Esophagus muscularis mucosa (tissue), 4 donors: Measurements from ENCODE around the gene APP. TPM values are rescaled to one million over a fixed set of nuclear protein-coding genes. Genes with fewer than 3 reads are reported as not detected.

Source experiments
- DNase-seq: peaks from one replicate; pipeline ENCODE4 v3.0.0-alpha.2; 2017; ENCODE audit errors: extremely low spot score
- H3K27ac ChIP-seq, 4 donors: fragments of 200-600 bp; sonication (generic); replicated peaks in 1 of 4; 1 replicate in 3 of 4; 2 replicates in 1 of 4; pipeline ENCODE4 v1.5.1; 2016 to 2019; ENCODE audit warnings: mild to moderate bottlenecking in 1 of 4
- H3K27me3 ChIP-seq, 4 donors: fragments of 200-600 bp; sonication (generic); one replicate each; pipeline versions ENCODE4 v1.5.1 to v1.6.0; 2016 to 2019
- H3K36me3 ChIP-seq, 4 donors: fragments of 200-600 bp; sonication (generic); one replicate each; pipeline ENCODE4 v1.5.1; 2016 to 2019
- H3K4me1 ChIP-seq, 4 donors: fragments of 200-600 bp; sonication (generic); one replicate each; pipeline ENCODE4 v1.5.1; 2016 to 2019
- H3K4me3 ChIP-seq, 4 donors: fragments of 200-600 bp; sonication (generic); 1 replicate in 2 of 4; 2 replicates in 2 of 4; pipeline ENCODE4 v1.5.1; 2016 to 2019; ENCODE audit warnings: mild to moderate bottlenecking in 4 of 4, moderate library complexity in 1 of 4
- H3K9me3 ChIP-seq, 4 donors: fragments of 200-600 bp; sonication (generic); 1 replicate in 3 of 4; 2 replicates in 1 of 4; pipeline ENCODE4 v1.5.1; 2016 to 2019
- EP300 ChIP-seq: sonication (generic); formaldehyde crosslinking; IDR thresholded peaks from one replicate; pipeline ENCODE4 v1.6.1; 2017; ENCODE audit warnings: antibody characterized with exemption
- POLR2A ChIP-seq: fragments of 450-650 bp; IDR thresholded peaks from one replicate; pipeline ENCODE4 v1.6.1; 2017; ENCODE audit warnings: antibody characterized with exemption, moderate library complexity, mild to moderate bottlenecking, low read depth
- POLR2AphosphoS5 ChIP-seq, 2 donors: sonication (generic); formaldehyde crosslinking; IDR thresholded peaks; one replicate each; pipeline ENCODE4 v1.6.1; 2017; ENCODE audit warnings: antibody characterized with exemption in 2 of 2
- WGBS: methylation state at CpG from one replicate; pipeline ENCODE4 v1.1.5; 2018; 5-methylcytosine and 5-hydroxymethylcytosine counted together
- intact Hi-C: fragments of 100-400 bp; cut with DNase I; formaldehyde crosslinking; loops from one replicate; pipeline ENCODE4 v1.15.1; 2023
- total RNA-seq, 4 donors: library from RNA; depleted of rRNA; stranded (reverse); fragments of >200 nt; gene quantifications; one replicate each; pipeline versions ENCODE4 v1.1.0 to v1.2.1, GENCODE V29; 2016
- TF ChIP-seq, protein P1 (sequence below), 3 experiments: fragments of 200-600 bp in 2 of 3; fragments of 450-650 bp in 1 of 3; sonication (generic) in 2 of 3; IDR thresholded peaks; one replicate each; pipeline ENCODE4 v1.5.1; 2017 to 2019; ENCODE audit warnings: antibody characterized with exemption in 3 of 3, mild to moderate bottlenecking in 2 of 3, moderate library complexity in 1 of 3

The APP gene
- total RNA-seq, 4 donors from 2014 or later: 459 to 790 (median 624) TPM

DNA sequence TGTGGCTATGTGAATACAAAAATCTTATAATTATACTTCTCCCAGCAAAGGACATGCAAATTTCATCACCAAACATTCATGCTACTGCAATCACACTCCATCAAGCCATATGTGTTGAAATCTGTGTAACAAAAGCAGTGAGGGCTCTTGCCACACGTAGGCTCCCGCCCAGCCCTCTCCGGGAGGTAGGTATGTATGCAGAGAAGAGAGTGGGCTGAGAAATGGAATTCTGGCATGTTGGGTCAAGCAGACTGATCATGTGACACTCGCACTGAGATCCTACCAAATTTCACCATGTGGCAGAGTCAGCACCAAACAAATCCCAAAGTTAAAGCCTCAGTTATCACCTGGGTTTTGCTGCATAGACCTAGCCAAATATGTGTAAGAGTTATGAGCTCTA, 49.7 kb downstream of the APP start:
- H3K4me1 ChIP-seq: peaks cover 51 to 70% (median 64%) of the 10 kb centered on the region in 4 donors
- no peaks in the 10 kb centered on the region for H3K9me3 ChIP-seq
- intact Hi-C loops: no loop called here
- no peak for DNase-seq
- WGBS: 96% methylated on average over 4 of the region's 4 CpGs
- TF ChIP-seq, protein P1, sequence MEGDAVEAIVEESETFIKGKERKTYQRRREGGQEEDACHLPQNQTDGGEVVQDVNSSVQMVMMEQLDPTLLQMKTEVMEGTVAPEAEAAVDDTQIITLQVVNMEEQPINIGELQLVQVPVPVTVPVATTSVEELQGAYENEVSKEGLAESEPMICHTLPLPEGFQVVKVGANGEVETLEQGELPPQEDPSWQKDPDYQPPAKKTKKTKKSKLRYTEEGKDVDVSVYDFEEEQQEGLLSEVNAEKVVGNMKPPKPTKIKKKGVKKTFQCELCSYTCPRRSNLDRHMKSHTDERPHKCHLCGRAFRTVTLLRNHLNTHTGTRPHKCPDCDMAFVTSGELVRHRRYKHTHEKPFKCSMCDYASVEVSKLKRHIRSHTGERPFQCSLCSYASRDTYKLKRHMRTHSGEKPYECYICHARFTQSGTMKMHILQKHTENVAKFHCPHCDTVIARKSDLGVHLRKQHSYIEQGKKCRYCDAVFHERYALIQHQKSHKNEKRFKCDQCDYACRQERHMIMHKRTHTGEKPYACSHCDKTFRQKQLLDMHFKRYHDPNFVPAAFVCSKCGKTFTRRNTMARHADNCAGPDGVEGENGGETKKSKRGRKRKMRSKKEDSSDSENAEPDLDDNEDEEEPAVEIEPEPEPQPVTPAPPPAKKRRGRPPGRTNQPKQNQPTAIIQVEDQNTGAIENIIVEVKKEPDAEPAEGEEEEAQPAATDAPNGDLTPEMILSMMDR (IDR thresholded peaks at IDR 0.05): no peak
- H3K36me3 ChIP-seq: no peaks in the 10 kb centered on the region
- H3K4me3 ChIP-seq: no peak overlapping the region
- H3K27me3 ChIP-seq: no peaks in the 10 kb centered on the region
- H3K27ac ChIP-seq: no peak overlapping the region

DNA sequence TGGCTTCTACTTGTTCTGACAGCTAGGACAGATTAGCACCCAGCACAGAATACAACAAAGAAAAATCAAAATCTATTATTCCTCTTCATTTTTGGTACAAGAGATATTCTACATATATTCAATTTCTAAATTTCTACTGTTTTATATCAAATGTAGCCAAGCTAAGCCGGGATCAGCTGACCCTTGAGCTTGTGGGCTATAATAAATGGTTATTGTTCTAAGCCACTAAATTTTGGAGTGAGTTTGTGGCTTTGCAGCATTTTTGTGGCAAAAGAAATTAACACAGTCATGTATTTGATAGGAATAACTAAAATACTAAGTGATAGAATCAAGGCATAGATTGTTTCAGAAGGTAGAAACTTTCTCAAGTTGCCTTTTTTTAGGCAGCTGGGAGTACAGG, 50.7 kb downstream of the APP start:
- TF ChIP-seq POLR2AphosphoS5 (IDR thresholded peaks at IDR 0.05) (no peak), POLR2A (no peak), EP300 (no peak)
- TF ChIP-seq, protein P1 (IDR thresholded peaks at IDR 0.05): no peak
- no peak overlapping the region for H3K27ac ChIP-seq
- WGBS: 88% methylated on average over 1 of the region's 1 CpG
- no peak for DNase-seq
- intact Hi-C loops: loop anchor here (10.0 kb wide), 1 partner anchor 45 kb away; no protein-coding TSS in a partner anchor
- no peaks in the 10 kb centered on the region for H3K27me3 ChIP-seq
- peaks cover 47 to 70% (median 63%) of the 10 kb centered on the region in 4 donors for H3K4me1 ChIP-seq
- H3K4me3 ChIP-seq: no peak overlapping the region
- no peaks in the 10 kb centered on the region for H3K9me3 ChIP-seq
- H3K36me3 ChIP-seq: no peaks in the 10 kb centered on the region

DNA sequence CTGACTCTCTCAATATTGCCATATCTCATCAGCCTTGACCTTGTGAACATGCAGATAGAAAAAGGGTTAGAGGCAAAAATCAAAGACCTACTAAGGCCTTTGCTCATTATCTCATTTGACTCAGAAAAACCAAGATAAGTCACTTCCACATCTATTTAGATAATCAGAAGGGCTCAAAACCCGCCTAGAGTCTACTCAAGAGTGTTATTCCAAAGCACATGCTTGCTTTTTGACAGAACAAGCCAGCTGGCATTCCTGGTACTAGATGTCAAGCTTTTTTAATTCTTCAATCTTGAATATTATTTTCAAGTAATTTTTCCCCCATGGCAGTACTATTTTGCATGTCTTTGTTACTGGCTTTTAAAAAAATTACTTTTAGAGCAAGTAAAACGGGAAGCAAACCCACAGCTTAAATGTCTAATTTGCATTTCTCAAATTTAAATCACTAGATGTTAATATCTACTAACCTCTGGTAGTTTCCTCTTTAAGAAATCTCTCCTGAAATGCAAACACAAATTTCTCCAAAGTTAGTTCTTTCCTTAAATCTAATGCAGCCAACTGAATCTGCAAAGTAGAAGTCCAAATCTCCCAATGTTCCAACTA, 51.5 kb downstream of the APP start:
- H3K4me1 ChIP-seq: peaks cover 39 to 65% (median 56%) of the 10 kb centered on the region in 4 donors
- intact Hi-C loops: loop anchor here (10.0 kb wide), 1 partner anchor 46 kb away; no protein-coding TSS in a partner anchor

DNA sequence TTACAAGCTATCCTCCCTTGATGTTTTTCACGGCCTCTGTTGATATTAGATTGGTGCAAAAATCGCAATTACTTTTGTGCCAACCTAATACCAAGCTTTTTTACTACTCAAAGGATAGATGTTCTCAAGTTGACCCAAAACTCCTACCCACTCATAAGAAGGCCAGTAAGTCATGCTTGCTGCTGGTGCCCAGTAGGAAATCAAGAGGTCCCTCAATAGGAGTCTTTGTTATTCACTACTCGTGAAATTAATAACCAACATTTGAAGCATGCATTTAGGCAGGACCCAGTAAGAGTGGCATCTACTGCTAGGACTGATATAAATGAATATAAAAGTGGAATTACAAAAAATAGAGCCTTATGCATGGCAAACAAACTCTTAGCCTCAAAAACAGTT, 52.6 kb downstream of the APP start:
- Histone ChIP-seq H3K4me1 (peaks cover 28 to 61% (median 52%) of the 10 kb centered on the region in 4 donors), H3K9me3 (no peaks in the 10 kb centered on the region), H3K4me3 (no peak overlapping the region), H3K27ac (peak overlapping the region in 3 of 4 donors; percentile 16 to 71 (median 41)), H3K27me3 (no peaks in the 10 kb centered on the region), H3K36me3 (no peaks in the 10 kb centered on the region)
- TF ChIP-seq EP300 (no peak), POLR2AphosphoS5 (IDR thresholded peaks at IDR 0.05) (no peak), POLR2A (no peak)
- TF ChIP-seq, protein P1 (IDR thresholded peaks at IDR 0.05): no peak
- intact Hi-C loops: loop anchor here (10.0 kb wide), 1 partner anchor 47 kb away; no protein-coding TSS in a partner anchor
- WGBS: 83% methylated on average over 3 of the region's 3 CpGs
- no peak for DNase-seq

More for the DNA sequence above, 51.5 kb downstream of the APP start:
- TF ChIP-seq POLR2AphosphoS5 (IDR thresholded peaks at IDR 0.05): no peak
- Histone ChIP-seq H3K27me3 (no peaks in the 10 kb centered on the region), H3K36me3 (no peaks in the 10 kb centered on the region), H3K9me3 (no peaks in the 10 kb centered on the region), H3K4me3 (no peak overlapping the region), H3K27ac (peak overlapping the region in 1 of 4 donors; percentile 5)
- no peak for DNase-seq
- WGBS: 80% methylated on average over 2 of the region's 2 CpGs

DNA sequence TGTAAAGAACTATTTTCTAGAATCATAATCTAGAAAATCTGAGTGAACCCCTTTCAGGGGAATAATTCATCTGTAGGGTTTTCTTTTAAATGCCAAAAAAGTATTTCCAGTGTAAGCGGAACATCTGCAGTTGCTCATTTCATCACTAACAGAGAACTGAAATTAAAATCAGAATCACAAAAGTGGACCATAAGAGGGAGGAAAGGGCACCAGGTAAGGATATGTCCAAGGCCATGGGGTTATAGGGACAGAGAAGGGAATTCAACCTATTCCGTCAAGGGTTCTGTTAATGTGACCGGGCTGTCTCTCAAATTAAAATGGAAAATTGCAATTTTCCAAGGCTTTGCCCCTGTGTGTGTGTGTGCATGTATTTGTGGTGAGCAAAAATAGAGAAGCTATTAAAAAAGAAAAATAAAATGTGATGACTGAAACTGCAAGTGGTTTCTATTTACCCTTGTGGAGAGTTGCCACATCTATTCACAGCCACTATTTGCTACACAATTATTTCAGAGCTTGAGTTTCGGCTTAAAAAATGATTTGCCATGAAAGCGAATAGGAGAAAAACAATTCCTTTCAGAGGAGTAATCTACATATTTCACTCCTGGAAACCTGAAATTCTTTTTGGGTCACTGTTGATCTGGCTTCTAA, 53.1 kb downstream of the APP start:
- no peaks in the 10 kb centered on the region for H3K9me3 ChIP-seq
- peaks cover 29 to 62% (median 54%) of the 10 kb centered on the region in 4 donors for H3K4me1 ChIP-seq
- no peaks in the 10 kb centered on the region for H3K36me3 ChIP-seq
- intact Hi-C loops: loop anchor here (10.0 kb wide), 1 partner anchor 47 kb away; no protein-coding TSS in a partner anchor
- no peak for DNase-seq
- H3K27me3 ChIP-seq: no peaks in the 10 kb centered on the region
- TF ChIP-seq POLR2A: no peak
- TF ChIP-seq, protein P1 (IDR thresholded peaks at IDR 0.05): no peak
- TF ChIP-seq POLR2AphosphoS5 (IDR thresholded peaks at IDR 0.05): no peak
- no peak for TF ChIP-seq EP300
- H3K27ac ChIP-seq: peak overlapping the region; percentile 31 to 71 (median 50)
- WGBS: 82% methylated on average over 5 of the region's 5 CpGs
- no peak overlapping the region for H3K4me3 ChIP-seq
